OCI-LY7 (cell line): ENCODE measurements around the gene FLNA.

ENCODE experiments used
- CTCF ChIP-seq: fragments of 200-600 bp; sonication (generic); conservative IDR thresholded peaks from 2 replicates; pipeline ENCODE4 v1.5.1; 2014; ENCODE audit warnings: mild to moderate bottlenecking, antibody characterized with exemption, low read length, moderate library complexity, mixed read lengths
- EZH2phosphoT487 ChIP-seq: fragments of 200-600 bp; sonication (generic); IDR thresholded peaks from 2 replicates; pipeline ENCODE4 v1.6.1; 2018; ENCODE audit warnings: low read depth, borderline replicate concordance, mild to moderate bottlenecking, mixed run types, antibody characterized with exemption, low read length, moderate library complexity, mixed read lengths

GRCh38 chrX:154417157-154417556 is 42.7 kb upstream of the FLNA start:
- TF ChIP-seq CTCF = no peak
- no peak for TF ChIP-seq EZH2phosphoT487
